ENCODE results near the gene GRK5. TPM values are rescaled to one million over a fixed set of nuclear protein-coding genes. Genes with fewer than 3 reads are reported as not detected.

Gene GRK5
- total RNA-seq, 3 donors from 2014 or later (not counting 1 experiment from before 2014, with no cell fraction given): 37.6 to 54.3 (median 47.9) TPM

DNA sequence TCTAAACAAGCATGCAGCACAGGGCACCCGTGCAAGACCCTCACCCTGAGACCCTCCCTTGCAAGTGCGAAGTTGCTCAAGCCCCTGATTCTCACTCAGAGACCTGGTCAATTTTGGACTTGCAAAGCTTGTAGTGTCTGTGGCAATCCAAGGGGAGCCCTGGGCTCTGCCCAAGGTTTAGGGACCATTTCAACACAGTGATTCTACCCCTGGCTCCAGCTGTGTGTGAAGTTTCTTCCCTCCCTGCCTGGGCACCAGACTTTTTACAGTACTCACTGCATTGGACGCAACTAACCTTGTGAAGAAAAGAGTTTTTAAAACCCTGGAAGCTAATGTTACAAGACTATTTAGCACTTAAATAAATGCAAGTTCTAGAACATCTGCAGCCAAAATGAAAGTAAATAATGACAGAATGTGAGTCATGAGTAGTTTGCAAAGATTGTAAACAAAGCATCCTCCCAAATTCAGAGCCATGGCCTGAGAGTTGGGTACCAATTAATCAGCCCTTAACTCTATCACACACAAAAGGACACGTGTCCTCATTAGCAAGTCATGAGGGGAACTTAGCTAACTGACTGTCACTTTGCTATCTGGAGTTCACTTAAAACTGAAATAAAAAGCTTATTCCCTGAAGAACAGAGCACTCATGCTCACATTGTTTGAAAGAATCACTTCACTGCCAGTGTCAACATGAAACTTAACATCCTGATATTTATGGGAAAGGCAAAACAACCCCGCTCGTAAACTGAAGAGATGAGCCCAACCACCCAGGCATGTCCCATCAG is 287.1 kb downstream of the GRK5 start:
- intact Hi-C loops (cut with micrococcal nuclease): no loop called here
- peak overlapping the region; percentile 23 for H3K27ac ChIP-seq (ENCODE audit: low read length)
- ATAC-seq (no peak), DNase-seq (no peak)
- TF ChIP-seq, protein P1, sequence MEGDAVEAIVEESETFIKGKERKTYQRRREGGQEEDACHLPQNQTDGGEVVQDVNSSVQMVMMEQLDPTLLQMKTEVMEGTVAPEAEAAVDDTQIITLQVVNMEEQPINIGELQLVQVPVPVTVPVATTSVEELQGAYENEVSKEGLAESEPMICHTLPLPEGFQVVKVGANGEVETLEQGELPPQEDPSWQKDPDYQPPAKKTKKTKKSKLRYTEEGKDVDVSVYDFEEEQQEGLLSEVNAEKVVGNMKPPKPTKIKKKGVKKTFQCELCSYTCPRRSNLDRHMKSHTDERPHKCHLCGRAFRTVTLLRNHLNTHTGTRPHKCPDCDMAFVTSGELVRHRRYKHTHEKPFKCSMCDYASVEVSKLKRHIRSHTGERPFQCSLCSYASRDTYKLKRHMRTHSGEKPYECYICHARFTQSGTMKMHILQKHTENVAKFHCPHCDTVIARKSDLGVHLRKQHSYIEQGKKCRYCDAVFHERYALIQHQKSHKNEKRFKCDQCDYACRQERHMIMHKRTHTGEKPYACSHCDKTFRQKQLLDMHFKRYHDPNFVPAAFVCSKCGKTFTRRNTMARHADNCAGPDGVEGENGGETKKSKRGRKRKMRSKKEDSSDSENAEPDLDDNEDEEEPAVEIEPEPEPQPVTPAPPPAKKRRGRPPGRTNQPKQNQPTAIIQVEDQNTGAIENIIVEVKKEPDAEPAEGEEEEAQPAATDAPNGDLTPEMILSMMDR (IDR thresholded peaks at IDR 0.05): no peak
- H3K27me3 ChIP-seq (ENCODE audit: control insufficient read depth, insufficient read depth, low read length): no peaks in the 10 kb centered on the region
- Mint-ChIP-seq H3K36me3 (no peaks in the 10 kb centered on the region), H3K4me1 (peaks cover 19 to 32% of the 10 kb centered on the region in 2 donors), H3K4me3 (peak overlapping the region; percentile 2), H3K9me3 (no peaks in the 10 kb centered on the region), H3K27ac (peak overlapping the region; percentile 27 to 70), H3K27me3 (ENCODE audit: low read depth in 2 of 2) (no peaks in the 10 kb centered on the region)
- no peak overlapping the region for H3K4me3 ChIP-seq (ENCODE audit: low read length)
- no peaks in the 10 kb centered on the region for H3K9me3 ChIP-seq (ENCODE audit: control insufficient read depth, insufficient read depth, low read length)
- 84% methylated on average over 6 of the region's 6 CpGs for WGBS (ENCODE audit: insufficient coverage)
- peaks cover 29% of the 10 kb centered on the region for H3K4me1 ChIP-seq (ENCODE audit: control insufficient read depth, insufficient read depth, low read length)
- no peaks in the 10 kb centered on the region for H3K36me3 ChIP-seq (ENCODE audit: control insufficient read depth, insufficient read depth, low read length)

- no peaks in the 10 kb centered on the region for H3K27me3 ChIP-seq (ENCODE audit: control insufficient read depth, insufficient read depth, low read length)
- H3K27ac ChIP-seq (ENCODE audit: low read length): peak overlapping the region; percentile 23
- Mint-ChIP-seq H3K27ac (peak overlapping the region; percentile 27 to 70), H3K4me1 (peaks cover 19 to 26% of the 10 kb centered on the region in 2 donors), H3K27me3 (ENCODE audit: low read depth in 2 of 2) (no peaks in the 10 kb centered on the region), H3K4me3 (no peak overlapping the region), H3K36me3 (no peaks in the 10 kb centered on the region), H3K9me3 (no peaks in the 10 kb centered on the region)
- H3K36me3 ChIP-seq (ENCODE audit: control insufficient read depth, insufficient read depth, low read length): no peaks in the 10 kb centered on the region
- DNase-seq (no peak), ATAC-seq (no peak)
- no peak overlapping the region for H3K4me3 ChIP-seq (ENCODE audit: low read length)
- intact Hi-C loops (cut with micrococcal nuclease): no loop called here
- H3K4me1 ChIP-seq (ENCODE audit: control insufficient read depth, insufficient read depth, low read length): peaks cover 23% of the 10 kb centered on the region
- 100% methylated on average over 5 of the region's 5 CpGs for WGBS (ENCODE audit: insufficient coverage)
- no peaks in the 10 kb centered on the region for H3K9me3 ChIP-seq (ENCODE audit: control insufficient read depth, insufficient read depth, low read length)
- TF ChIP-seq, protein P1 (IDR thresholded peaks at IDR 0.05): no peak
These were observed 287.7 kb downstream of the GRK5 start for GRCh38 chr10:119495021-119495505.

DNA sequence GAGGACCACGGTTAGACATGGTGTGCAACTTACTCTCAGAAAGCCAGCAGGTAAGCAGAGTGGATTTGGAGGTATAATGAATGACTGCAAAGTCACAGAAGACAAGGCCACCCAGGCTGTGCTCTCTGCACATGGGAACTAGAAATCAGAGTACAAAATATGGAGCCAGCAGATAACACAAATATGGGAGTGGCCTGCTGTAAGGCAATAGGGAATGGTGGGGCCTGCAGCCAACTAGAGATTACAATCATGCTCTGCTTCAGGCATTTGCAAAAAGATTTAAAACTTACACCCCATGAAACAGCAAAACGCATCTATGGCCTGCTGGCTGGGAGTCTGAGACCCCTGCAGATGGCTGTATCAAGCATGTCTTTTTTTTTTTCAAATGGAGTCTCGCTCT is 288.2 kb downstream of the GRK5 start:
- intact Hi-C loops (cut with micrococcal nuclease): no loop called here
- Histone ChIP-seq H3K36me3 (ENCODE audit: control insufficient read depth, insufficient read depth, low read length) (no peaks in the 10 kb centered on the region), H3K4me1 (ENCODE audit: control insufficient read depth, insufficient read depth, low read length) (peaks cover 19% of the 10 kb centered on the region), H3K9me3 (ENCODE audit: control insufficient read depth, insufficient read depth, low read length) (no peaks in the 10 kb centered on the region), H3K4me3 (ENCODE audit: low read length) (no peak overlapping the region), H3K27ac (ENCODE audit: low read length) (no peak overlapping the region), H3K27me3 (ENCODE audit: control insufficient read depth, insufficient read depth, low read length) (no peaks in the 10 kb centered on the region)
- Mint-ChIP-seq H3K9me3 (no peaks in the 10 kb centered on the region), H3K36me3 (no peaks in the 10 kb centered on the region), H3K27me3 (ENCODE audit: low read depth in 2 of 2) (no peaks in the 10 kb centered on the region), H3K27ac (peak overlapping the region in 1 of 2 donors; percentile 70), H3K4me1 (peaks cover 19 to 26% of the 10 kb centered on the region in 2 donors), H3K4me3 (no peak overlapping the region)
- no peak for DNase-seq
- TF ChIP-seq, protein P1 (IDR thresholded peaks at IDR 0.05): no peak
- ATAC-seq: no peak
- 96% methylated on average over 3 of the region's 3 CpGs for WGBS (ENCODE audit: insufficient coverage)

Data from natural killer cell (primary cell).